MM.1S (cell line): ENCODE data around the gene PALD1.

Experiments used
- CTCF ChIP-seq: fragments of 300-600 bp; sonication (generic); IDR thresholded peaks from 2 replicates; pipeline ENCODE4 v1.5.1; 2016; ENCODE audit warnings: antibody characterized with exemption, low read length, mixed read lengths
- EZH2 ChIP-seq: fragments of 300-600 bp; sonication (generic); optimal IDR thresholded peaks from 2 replicates; pipeline ENCODE3; 2017; ENCODE audit warnings: low read depth, mild to moderate bottlenecking, antibody characterized with exemption, low read length, mixed read lengths
- EZH2phosphoT487 ChIP-seq: fragments of 300-600 bp; sonication (generic); IDR thresholded peaks from 2 replicates; pipeline ENCODE4 v1.6.1; 2018; ENCODE audit warnings: antibody characterized with exemption, low read length

GRCh38 chr10:70513848-70514309 is 35.3 kb downstream of the PALD1 start:
- no peak for TF ChIP-seq EZH2
- peak; percentile 12; the same call in 1 of the 2 replicates for TF ChIP-seq CTCF
- no peak for TF ChIP-seq EZH2phosphoT487
